ENCODE results near the gene EWSR1. TPM values are rescaled to one million over a fixed set of nuclear protein-coding genes. Genes with fewer than 3 reads are reported as not detected.

Gene EWSR1
- total RNA-seq, 1 experiment from 2014 or later, result 211 TPM

DNA sequence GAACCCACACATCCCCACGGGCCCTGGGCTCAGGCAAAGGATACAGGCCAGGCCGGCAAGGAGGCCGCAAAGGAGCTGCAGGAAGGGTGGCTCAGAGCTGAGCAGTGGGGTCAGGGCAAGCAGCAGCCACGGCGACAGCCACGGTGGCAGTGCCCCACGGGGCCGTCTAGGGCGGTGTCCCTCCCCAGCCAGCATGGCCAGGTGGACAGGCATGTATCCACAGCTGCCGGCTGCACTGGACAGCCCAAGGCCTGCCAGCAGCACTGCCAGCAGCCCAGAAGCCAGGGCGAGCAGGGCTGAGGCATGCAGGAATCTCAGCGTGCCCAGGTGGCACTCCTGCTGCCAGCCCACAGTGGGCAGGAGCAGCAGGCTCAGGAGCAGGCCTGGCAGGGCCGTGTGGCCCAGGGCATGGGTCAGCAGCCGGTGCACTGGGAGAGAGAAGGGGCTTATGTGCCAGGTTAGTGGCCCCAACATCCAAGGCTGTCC lies 4.2 kb upstream of the EWSR1 start:
- DNase-seq (ENCODE audit: low read depth, low spot score), result no peak
- in situ Hi-C loops (cut with HindIII; ENCODE audit: low pct_unique_long_range_greater_than_20kb, low sequenced_read_pairs), result no loop called here

DNA sequence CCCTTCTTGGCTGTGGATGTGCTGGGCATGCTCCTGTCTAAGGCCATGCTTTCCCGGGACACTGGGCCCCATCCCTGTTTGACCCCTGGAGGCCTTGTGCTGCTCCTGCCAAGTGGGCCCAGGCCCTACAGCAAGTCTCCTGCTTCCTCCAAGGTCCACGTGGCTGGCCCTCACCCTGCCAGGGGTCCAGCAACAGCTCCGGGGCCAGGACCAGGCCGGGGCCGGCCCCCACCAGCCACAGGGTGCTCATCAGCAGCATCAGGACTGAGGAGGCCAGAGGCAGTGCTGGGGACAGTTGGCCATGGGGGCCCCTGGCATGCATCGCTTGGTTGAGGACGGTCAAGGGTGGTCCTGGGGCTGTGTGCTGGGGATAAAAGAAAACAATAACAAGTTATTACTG lies 2.8 kb upstream of the EWSR1 start:
- in situ Hi-C loops (cut with HindIII; ENCODE audit: low pct_unique_long_range_greater_than_20kb, low sequenced_read_pairs), result no loop called here
- no peak for DNase-seq (ENCODE audit: low read depth, low spot score)

GRCh38 chr22:29265929-29266328 lies 2.1 kb upstream of the EWSR1 start:
- in situ Hi-C loops (cut with HindIII; ENCODE audit: low pct_unique_long_range_greater_than_20kb, low sequenced_read_pairs), result no loop called here
- no peak for DNase-seq (ENCODE audit: low read depth, low spot score)

DNA sequence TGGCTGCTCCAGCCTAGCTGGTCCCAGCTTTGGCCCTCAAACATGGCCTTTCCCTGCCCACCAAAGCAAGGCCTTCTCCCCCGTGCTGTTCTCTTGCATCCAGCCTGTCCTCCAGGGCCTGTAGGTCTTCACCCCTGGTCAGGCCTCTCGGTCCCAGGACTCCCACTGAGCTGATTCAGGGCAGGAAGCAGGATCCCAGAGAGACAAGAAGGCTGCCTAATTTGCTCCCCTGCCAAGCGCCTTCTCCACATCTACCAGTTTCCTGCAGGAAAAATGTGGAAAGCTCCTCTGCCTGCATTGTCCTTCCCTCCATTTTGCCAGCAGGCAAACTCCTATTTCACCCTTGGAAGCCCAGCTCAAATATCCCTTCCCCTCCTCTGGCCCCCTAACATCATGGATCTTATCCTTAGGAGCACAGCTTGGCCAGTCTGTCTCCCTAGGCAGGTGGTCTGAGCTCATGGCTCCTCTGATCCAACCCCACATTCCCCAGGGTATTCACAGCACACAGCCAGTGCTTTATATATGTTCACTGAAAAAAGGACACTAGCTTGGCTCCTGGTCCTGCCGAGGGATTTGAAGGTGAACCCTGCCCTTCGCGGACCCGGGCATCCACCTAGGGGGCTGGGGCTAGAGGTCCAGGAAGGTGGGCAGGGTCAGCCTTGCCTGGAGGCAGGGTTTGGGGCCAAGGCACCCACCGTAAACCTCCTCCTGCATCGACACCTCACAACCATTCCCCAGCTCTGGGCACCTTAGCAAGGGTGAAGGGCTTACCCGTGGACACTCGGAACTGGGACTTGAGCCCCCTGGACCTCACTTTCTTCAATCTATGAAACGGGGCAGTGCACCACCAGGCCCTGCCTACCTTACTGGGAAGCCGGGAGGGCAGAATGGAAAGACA lies 1.3 kb upstream of the EWSR1 start:
- in situ Hi-C loops (cut with HindIII; ENCODE audit: low pct_unique_long_range_greater_than_20kb, low sequenced_read_pairs), result no loop called here
- peak; percentile 15 for DNase-seq (ENCODE audit: low read depth, low spot score)

DNA sequence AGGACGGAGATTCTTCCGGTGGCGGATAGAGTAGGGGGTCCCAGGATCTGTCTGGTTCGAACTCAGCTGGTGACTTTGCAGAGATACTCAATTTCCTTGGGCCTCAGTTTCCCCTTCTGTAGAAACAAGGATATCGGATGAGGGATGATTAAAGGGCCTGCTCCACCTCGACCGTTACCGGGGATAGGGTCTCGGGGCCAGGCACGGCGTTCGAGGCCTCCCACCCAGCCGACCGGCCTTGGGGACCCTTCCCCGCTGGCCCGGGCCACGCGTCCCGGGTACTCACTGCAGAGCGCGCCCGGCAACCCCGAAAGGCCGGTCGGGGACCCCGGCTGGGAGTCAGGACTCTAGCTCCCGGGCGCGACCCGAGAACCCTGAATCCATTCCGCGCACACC lies 608 bp upstream of the EWSR1 start:
- in situ Hi-C loops (cut with HindIII; ENCODE audit: low pct_unique_long_range_greater_than_20kb, low sequenced_read_pairs), result no loop called here
- no peak for DNase-seq (ENCODE audit: low read depth, low spot score)

DNA sequence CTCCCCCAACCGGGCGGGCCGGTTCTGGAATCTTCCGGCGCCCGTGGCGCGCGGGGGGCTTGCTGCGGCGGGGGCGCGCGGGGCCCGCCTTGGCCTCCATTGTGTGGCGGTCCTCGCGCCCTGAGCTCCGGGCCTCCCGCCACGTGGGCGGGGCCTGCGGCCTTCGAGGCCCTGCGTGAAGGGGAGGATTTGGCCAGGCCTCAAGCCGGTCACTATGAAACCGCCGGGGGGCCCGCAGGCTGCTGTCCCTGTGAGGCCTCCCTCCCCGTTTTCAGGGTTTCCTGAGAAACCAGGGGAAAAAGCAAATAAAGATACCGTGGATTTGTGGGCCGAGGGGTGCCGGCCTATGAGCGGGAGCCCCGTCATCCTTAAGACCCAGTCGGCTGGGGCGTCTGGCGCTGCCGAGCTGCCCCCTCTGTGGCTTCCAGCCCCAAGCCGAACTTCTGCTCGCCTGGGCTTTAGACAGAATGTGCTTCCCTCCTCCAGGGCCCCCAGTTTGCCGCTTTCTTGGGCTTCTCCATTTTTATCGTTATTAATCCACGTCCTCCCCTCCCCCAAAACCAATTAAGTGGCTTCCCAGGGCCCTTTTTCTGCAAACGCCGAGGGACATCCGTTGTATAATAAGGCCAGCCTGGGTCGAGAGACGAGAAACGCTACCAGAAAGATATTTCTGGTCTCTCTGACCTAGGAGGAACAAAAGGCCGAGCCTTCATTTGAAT lies 602 bp downstream of the EWSR1 start:
- DNase-seq (ENCODE audit: low read depth, low spot score), result peak; percentile 43
- in situ Hi-C loops (cut with HindIII; ENCODE audit: low pct_unique_long_range_greater_than_20kb, low sequenced_read_pairs), result no loop called here

DNA sequence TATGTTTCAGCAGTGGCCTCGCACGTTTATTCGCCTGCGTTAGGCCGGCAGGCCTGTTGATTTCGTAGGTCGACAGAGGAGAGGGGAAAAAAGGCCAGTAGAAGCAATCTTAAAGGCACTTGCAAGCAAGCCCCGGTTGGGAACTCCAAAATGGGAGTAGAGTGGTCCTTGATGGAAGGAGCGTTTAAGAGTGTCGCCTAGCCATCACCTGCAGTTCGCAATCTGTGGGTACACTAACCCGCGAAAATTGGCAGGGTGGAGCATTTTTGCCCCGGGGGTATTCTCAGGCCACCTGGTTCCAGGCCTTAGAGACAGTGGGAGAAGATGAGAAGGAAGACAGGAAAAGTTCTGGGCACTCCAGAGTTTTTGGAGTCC lies 1.1 kb downstream of the EWSR1 start:
- in situ Hi-C loops (cut with HindIII; ENCODE audit: low pct_unique_long_range_greater_than_20kb, low sequenced_read_pairs), result no loop called here

DNA sequence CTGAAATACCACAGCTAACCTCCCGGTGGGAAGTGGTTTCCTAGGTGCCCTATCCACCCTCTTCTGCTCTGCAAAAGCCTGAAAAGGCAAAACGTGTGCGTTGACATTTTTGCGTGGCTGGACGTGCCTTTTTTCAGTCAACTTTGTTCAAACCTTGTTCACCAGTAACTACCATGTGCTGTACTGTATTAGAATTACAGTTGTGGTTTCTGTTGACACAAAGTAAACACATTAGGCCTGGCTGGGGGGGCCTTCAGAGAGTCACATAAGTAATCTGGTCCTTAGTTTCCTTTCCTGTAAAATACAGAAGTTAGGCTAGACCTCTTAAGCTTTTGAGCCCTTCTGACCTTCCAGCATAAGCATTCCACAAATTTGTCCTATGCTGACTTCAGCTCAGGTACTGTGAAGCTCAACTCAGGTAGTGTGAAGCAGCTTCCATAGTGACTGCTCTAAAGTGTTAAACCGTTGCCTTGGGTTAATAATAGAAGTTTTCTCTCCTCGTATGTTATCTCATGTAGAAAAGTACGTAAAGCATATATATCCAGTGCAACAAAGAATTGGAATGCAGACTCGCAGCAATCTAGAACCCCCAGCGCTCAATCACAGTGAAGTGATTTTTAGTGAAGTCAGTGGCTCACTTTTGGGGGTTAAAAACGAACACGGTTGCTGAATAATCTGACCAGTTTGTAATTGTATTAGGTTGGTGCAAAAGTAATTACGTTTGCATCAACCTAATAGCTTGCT lies 1.8 kb downstream of the EWSR1 start:
- in situ Hi-C loops (cut with HindIII; ENCODE audit: low pct_unique_long_range_greater_than_20kb, low sequenced_read_pairs), result no loop called here
- DNase-seq (ENCODE audit: low read depth, low spot score), result no peak

More for the DNA sequence above, 1.1 kb downstream of the EWSR1 start:
- no peak for DNase-seq (ENCODE audit: low read depth, low spot score)

- in situ Hi-C loops (cut with HindIII; ENCODE audit: low pct_unique_long_range_greater_than_20kb, low sequenced_read_pairs), result no loop called here
- no peak for DNase-seq (ENCODE audit: low read depth, low spot score)
These were observed 2.6 kb downstream of the EWSR1 start for GRCh38 chr22:29270475-29271271.

DNA sequence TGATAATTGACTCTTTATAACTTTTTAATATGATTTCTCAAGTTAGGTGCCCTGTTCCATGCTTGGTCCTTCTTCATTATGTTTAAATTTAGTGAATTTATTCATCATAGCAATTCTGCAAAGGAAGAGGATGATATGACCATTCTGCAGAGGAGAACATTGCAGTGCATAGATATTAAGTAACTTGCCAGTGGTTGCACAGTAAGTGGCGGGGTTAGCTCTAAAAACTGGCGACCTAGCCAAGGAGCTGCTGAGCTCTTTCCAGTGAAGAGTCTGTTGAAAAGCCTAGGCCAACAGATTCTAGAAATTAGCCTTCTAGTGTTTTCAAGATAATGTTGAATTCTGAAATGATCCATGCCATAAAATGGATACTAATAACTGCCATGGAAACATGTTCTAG lies 4.6 kb downstream of the EWSR1 start:
- DNase-seq (ENCODE audit: low read depth, low spot score), result no peak
- in situ Hi-C loops (cut with HindIII; ENCODE audit: low pct_unique_long_range_greater_than_20kb, low sequenced_read_pairs), result no loop called here

- DNase-seq (ENCODE audit: low read depth, low spot score), result no peak
- in situ Hi-C loops (cut with HindIII; ENCODE audit: low pct_unique_long_range_greater_than_20kb, low sequenced_read_pairs), result no loop called here
These were observed 7.1 kb downstream of the EWSR1 start for GRCh38 chr22:29275167-29275566.

DNA sequence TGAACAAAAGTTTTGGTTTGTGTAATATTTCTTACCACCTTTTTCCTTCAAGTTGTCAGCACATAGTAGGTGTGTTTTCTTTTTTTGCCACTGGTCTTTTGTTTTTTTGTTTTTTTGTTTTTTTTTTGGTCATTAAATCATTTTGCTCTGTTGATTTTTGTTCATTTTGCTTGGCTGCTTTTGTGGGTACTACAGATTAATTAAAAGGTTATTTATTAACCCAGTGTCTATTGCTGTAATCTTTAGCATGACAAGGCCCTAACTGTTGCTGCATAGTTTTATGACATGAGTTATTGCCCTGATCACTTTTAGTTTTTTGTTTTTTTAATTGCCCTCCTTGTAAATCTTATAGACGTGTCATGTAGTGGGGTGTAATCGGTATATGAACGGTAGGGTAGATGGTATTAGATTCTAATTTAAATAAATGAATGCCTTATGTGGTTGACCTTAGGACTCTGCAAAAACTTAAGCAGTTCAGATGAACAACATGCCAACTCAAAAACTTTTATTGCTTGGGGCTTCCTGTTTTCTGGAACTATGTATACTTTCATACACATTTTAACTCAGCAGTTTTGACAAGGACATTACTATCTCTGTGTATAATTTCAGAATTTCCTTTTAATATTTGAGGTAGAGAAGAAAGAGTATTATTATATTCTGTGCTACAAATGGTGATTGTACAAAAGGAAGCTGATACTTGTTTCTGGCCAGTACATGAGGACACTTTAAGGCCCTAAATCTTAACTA lies 7.9 kb downstream of the EWSR1 start:
- DNase-seq (ENCODE audit: low read depth, low spot score), result peak; percentile 74
- in situ Hi-C loops (cut with HindIII; ENCODE audit: low pct_unique_long_range_greater_than_20kb, low sequenced_read_pairs), result no loop called here

- in situ Hi-C loops (cut with HindIII; ENCODE audit: low pct_unique_long_range_greater_than_20kb, low sequenced_read_pairs), result no loop called here
- no peak for DNase-seq (ENCODE audit: low read depth, low spot score)
These were observed 9.9 kb downstream of the EWSR1 start for GRCh38 chr22:29277927-29278326.

GRCh38 chr22:29284196-29284595 lies 16.1 kb downstream of the EWSR1 start:
- DNase-seq (ENCODE audit: low read depth, low spot score), result no peak
- in situ Hi-C loops (cut with HindIII; ENCODE audit: low pct_unique_long_range_greater_than_20kb, low sequenced_read_pairs), result no loop called here

DNA sequence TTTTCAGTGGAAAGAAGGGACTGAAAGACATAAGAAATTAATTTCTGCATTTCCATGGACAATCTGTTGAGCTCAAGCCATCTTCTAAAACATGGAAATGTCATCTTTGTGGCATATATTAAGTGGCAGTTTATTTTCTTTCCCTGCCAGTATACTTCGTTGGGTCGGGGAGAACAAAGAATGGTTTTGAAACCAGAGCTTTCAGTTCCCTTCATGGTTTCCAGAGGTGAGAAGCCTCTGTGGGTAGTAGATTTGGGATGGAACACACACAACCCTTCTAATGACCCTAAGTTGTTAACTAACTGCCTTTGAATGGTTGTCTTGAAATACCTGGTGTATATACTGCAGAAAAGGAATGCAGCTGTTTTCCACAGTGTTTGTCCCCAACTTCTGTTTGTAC lies 20.8 kb downstream of the EWSR1 start:
- no peak for DNase-seq (ENCODE audit: low read depth, low spot score)
- in situ Hi-C loops (cut with HindIII; ENCODE audit: low pct_unique_long_range_greater_than_20kb, low sequenced_read_pairs), result no loop called here

DNA sequence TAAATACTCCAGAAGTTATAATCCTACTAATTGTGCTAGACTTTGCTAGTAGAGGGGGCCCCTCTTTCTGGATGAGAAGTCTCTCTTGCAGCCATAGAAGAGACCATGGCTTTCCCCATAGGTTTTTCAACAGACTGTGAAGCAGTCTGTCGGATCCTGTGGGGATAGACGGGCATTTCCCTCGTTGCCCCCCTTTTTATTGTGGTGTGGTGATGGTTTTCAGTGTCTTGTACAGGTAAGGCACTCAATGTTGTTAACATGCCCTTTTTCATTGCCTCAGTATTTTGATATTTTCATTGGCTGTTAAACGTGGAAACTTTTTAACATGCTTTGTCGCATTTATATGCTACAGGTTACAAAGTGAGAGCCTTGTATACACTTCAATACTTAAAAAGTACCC lies 22.0 kb downstream of the EWSR1 start:
- in situ Hi-C loops (cut with HindIII; ENCODE audit: low pct_unique_long_range_greater_than_20kb, low sequenced_read_pairs), result no loop called here
- DNase-seq (ENCODE audit: low read depth, low spot score), result no peak

DNA sequence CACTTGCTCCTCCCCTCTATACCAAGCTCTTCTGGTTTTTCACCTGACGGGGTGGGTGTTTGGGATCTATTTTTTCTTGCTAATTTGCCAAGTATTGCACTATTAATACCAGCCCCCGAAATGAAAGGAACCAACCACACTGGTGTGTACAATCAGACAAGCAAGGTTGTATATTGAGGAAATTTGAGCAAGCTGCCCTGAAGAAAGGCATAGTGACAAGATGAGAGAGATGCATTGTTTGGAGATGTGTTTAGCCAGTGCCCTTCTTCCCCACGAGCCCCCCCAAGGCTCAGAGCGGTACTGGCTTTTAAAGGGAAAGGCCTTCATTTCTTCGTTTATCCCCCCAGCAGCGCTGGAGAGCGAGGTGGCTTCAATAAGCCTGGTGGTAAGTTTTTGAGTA lies 23.1 kb downstream of the EWSR1 start:
- in situ Hi-C loops (cut with HindIII; ENCODE audit: low pct_unique_long_range_greater_than_20kb, low sequenced_read_pairs), result no loop called here

More for the DNA sequence above, 23.1 kb downstream of the EWSR1 start:
- DNase-seq (ENCODE audit: low read depth, low spot score), result peak; percentile 52

Measured in SK-MEL-5 (cell line).